Psoas muscle (tissue), 8 donors: ENCODE measurements around the gene DDX53. TPM values are rescaled to one million over a fixed set of nuclear protein-coding genes. Genes with fewer than 3 reads are reported as not detected.

Experiments
- ATAC-seq, 4 donors: fragments of 200-7000 bp; cut with Tn5 transposase; one replicate each; pipeline ENCODE4 v1.9.1; 2020; ENCODE audit warnings: moderate library complexity in 3 of 4, mild to moderate bottlenecking in 2 of 4
- DNase-seq, 2 donors: peaks; one replicate each; pipeline ENCODE4 v3.0.0-alpha.2; 2020
- H3K27ac ChIP-seq: fragments of 200-600 bp; one replicate; pipeline ENCODE4 v1.8.0; 2022
- H3K27me3 ChIP-seq, 3 donors: fragments of 200-600 bp in 1 of 3; one replicate each; pipeline versions ENCODE4 v1.6.1 to v1.8.0; 2013 to 2022; ENCODE audit warnings: low read length in 2 of 3, mild to moderate bottlenecking in 2 of 3, moderate library complexity in 1 of 3; ENCODE audit not compliant: insufficient read depth in 3 of 3
- H3K36me3 ChIP-seq, 2 donors: fragments of 200-600 bp in 1 of 2; one replicate each; pipeline versions ENCODE4 v1.6.1 to v1.8.0; 2013 to 2022; ENCODE audit warnings: low read depth in 1 of 2, mild to moderate bottlenecking in 1 of 2, moderate library complexity in 1 of 2; ENCODE audit not compliant: insufficient read depth in 1 of 2
- H3K4me1 ChIP-seq: fragments of 200-600 bp; one replicate; pipeline ENCODE4 v1.8.0; 2022
- H3K4me3 ChIP-seq: fragments of 200-600 bp; one replicate; pipeline ENCODE4 v1.8.0; 2022; ENCODE audit warnings: mild to moderate bottlenecking
- H3K9me3 ChIP-seq: fragments of 200-600 bp; one replicate; pipeline ENCODE4 v1.8.0; 2022
- CTCF ChIP-seq: fragments of 200-600 bp; IDR thresholded peaks from one replicate; pipeline ENCODE4 v1.8.0; 2022; ENCODE audit warnings: antibody characterized with exemption
- WGBS, 3 donors: extraction: QIAGEN DNeasy Blood & Tissue Kit; methylation state at CpG; one replicate each; pipeline versions ENCODE4 v1.1.6 to v1.1.7; 2013; 5-methylcytosine and 5-hydroxymethylcytosine counted together
- intact Hi-C, 2 donors: fragments of 100-400 bp; cut with DNase I; formaldehyde crosslinking; loops; one replicate each; pipeline versions ENCODE4 v1.11.0 to v1.14.2; 2022
- polyA plus RNA-seq, 3 donors: library from polyadenylated mRNA; stranded (reverse); fragments of 200-250 nt; gene quantifications; one replicate each; pipeline ENCODE4 v1.2.3, GENCODE V29; 2013
- total RNA-seq, 4 donors: library from RNA; stranded (reverse); fragmentation: NEBNext Ultra II Directional in 2 of 4; extraction: Animal tissue kit (Norgen Biotek cat#: 25700) in 2 of 4; gene quantifications; one replicate each; pipeline versions ENCODE4 v1.2.1 to v1.2.4, GENCODE V29; 2021 to 2023
- donor health status: healthy with polysubstance abuse.
- donor health status: DM: no; HTN: no; CAD: no; lungs with moderate emphysema.
- donor health status: Bipolar disorder and iron deficiency.
- donor health status: healthy.
- donor health status: DM: yes; HTN: yes; CAD: no.
- donor health status: DM: no; HTN: no; CAD: no.
- donor health status: DM: no; HTN: no; CAD: no.
- donor health status: DM: yes; HTN: yes; CAD: no.

The DDX53 gene
- total and polyA plus RNA-seq, 7 donors = not detected

DNA sequence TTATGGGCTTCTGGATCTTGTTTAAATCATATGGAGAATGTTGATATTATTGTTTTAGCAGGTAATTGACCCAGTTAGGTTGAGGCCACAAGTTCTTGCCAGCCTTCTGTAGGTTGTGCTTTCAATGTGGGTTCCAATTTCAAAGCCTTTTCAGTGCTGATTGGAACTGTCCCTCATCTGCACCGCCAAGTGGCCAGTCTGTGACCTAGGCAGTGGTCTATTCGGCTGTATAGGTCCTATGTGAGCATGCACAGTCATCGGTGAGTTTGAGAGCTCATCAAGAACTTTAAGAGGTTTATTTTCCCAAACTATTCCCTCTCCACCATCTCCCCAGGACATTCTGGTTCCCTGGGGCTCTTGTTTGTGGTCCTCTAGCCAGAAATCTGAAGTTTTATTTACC lies 35.7 kb downstream of the DDX53 start:
- no peak overlapping the region for H3K4me3 ChIP-seq
- ATAC-seq (no peak), DNase-seq (no peak)
- H3K4me1 ChIP-seq = no peaks in the 10 kb centered on the region
- H3K27ac ChIP-seq = no peak overlapping the region
- intact Hi-C loops = no loop called here
- peaks cover 0 to 7% (median 0%) of the 10 kb centered on the region in 3 donors for H3K27me3 ChIP-seq
- no peaks in the 10 kb centered on the region for H3K36me3 ChIP-seq
- no peak for TF ChIP-seq CTCF
- WGBS, 3 donors = 76 to 94% (median 82%) methylated on average over 3 of the region's 3 CpGs
- H3K9me3 ChIP-seq = no peaks in the 10 kb centered on the region

- Histone ChIP-seq H3K27me3 (no peaks in the 10 kb centered on the region), H3K27ac (no peak overlapping the region), H3K9me3 (no peaks in the 10 kb centered on the region), H3K4me3 (no peak overlapping the region), H3K36me3 (no peaks in the 10 kb centered on the region), H3K4me1 (no peaks in the 10 kb centered on the region)
- ATAC-seq = no peak
- intact Hi-C loops = no loop called here
- no peak for DNase-seq
- no peak for TF ChIP-seq CTCF
- 73 to 85% (median 74%) methylated on average over 2 of the region's 2 CpGs for WGBS, 3 donors
Observed at GRCh38 chrX:23046443-23046842, 46.7 kb downstream of the DDX53 start.

DNA sequence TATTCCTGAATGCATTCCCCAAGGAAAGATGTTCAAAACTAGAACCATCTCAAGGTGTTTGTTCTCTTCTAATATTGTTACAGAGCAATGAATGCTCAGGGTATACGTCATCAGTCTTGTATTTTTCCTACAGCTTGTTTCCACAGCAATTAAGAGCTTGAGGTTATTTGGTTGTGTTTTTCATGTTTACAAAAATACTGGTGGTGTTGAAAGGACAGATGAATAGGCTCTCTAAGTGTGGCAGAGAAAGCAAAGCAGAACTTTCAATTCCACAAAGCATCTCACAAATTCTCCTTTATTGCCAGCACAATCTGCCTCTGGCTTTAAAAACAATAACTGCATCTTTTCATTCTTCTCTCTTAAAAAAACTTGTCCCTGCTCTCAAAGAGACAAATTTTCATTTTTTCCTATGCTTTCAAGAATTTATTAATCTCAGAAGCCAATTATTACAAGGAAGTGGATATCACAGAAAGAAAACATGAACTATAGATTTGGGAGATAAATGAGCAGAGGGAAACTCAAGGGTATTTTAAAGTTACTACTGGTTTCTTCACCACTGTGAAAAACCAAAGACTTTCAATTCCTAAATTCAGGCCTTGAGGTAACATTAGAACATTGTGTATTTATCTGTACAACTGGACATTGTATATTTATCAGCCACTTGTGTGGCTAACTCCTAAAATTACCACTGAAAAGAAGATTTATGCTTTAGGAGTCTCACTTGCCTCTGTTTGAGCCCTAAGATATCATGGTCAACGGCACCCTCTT lies 49.2 kb downstream of the DDX53 start:
- H3K9me3 ChIP-seq = no peaks in the 10 kb centered on the region
- intact Hi-C loops = no loop called here
- H3K27me3 ChIP-seq = no peaks in the 10 kb centered on the region
- no peak overlapping the region for H3K27ac ChIP-seq
- DNase-seq (no peak), ATAC-seq (no peak)
- no peaks in the 10 kb centered on the region for H3K36me3 ChIP-seq
- WGBS, 3 donors = 73 to 89% (median 80%) methylated on average over 2 of the region's 2 CpGs
- TF ChIP-seq CTCF = no peak
- H3K4me1 ChIP-seq = no peaks in the 10 kb centered on the region
- no peak overlapping the region for H3K4me3 ChIP-seq

DNA sequence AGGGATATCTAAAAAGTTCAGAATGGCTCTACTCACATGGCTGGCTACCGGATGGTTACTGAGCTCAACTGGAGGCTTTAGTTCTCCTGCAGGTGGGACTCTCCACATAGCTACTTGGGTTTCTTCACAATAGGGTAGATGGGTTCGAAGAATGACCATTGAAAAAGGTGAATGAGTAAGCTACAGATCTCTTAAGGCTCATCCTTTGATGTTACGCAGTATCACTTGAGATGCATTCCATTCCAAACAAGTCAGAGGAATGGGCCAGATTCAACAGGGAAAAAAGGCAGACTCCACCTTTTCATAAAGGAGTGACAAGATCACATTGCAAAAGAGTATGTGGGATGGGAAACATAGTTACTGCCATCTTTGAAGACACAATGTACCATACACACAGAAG lies 52.6 kb downstream of the DDX53 start:
- no peak for TF ChIP-seq CTCF
- peaks cover 3% of the 10 kb centered on the region for H3K9me3 ChIP-seq
- no peak overlapping the region for H3K4me3 ChIP-seq
- no peak overlapping the region for H3K27ac ChIP-seq
- H3K27me3 ChIP-seq = no peaks in the 10 kb centered on the region
- DNase-seq = no peak
- H3K36me3 ChIP-seq = no peaks in the 10 kb centered on the region
- no peak for ATAC-seq
- WGBS, 3 donors = 88 to 98% (median 97%) methylated on average over 3 of the region's 3 CpGs
- H3K4me1 ChIP-seq = no peaks in the 10 kb centered on the region
- intact Hi-C loops = no loop called here
